K562 (cell line): ENCODE measurements around the gene ACSM2B. TPM values are rescaled to one million over a fixed set of nuclear protein-coding genes. Genes with fewer than 3 reads are reported as not detected.
"Not testable (repeated sequence)": the region's sequence is repeated elsewhere in the genome, so short reads cannot be mapped to it uniquely, and the experiment has no call there.

Source experiments
- ATAC-seq: fragments of 200-7000 bp; cut with Tn5 transposase; 3 replicates; pipeline ENCODE4 v1.9.1; 2020; ENCODE audit warnings: moderate library complexity
- BruUV-seq: library from RNA; stranded (reverse); fragments of 400-500 nt; replicated peaks from 2 replicates; lab custom pipeline; 2021; lab: Mats Ljungman, UMichigan
- CTCF ChIA-PET: fragments of 300-600 bp; formaldehyde crosslinking; extraction: SDS; loops from one replicate; lab custom pipeline; 2021; ENCODE audit warnings: low intra/inter-chr PET ratio; lab: Yijun Ruan, JAX
- POLR2A ChIA-PET: fragments of 300-600, 350-650 bp; sonication (Branson Sonifier 250); formaldehyde crosslinking; extraction: SDS; loops from one replicate; lab custom pipeline; 2021; ENCODE audit warnings: antibody characterized with exemption, inconsistent platforms; lab: Yijun Ruan, JAX
- DNase-seq, 4 experiments: peaks; one replicate each; pipeline versions ENCODE4 v3.0.0 to v3.0.0-alpha.2; 2011 to 2018; ENCODE audit warnings: low spot score in 3 of 4, mixed read lengths in 3 of 4; ENCODE audit errors: extremely low read depth in 1 of 4
- FAIRE-seq: peaks from 2 replicates; lab custom pipeline; 2011; peaks lifted over from hg19 to GRCh38; lab: Jason Lieb, UNC
- H2AFZ ChIP-seq: 2 replicates; pipeline ENCODE4 v1.6.0; 2011; ENCODE audit warnings: low read depth, low read length, control low read depth, inconsistent platforms
- H3K27ac ChIP-seq: fragments of 200-600 bp; 3 replicates; pipeline ENCODE4 v1.8.0; 2011; ENCODE audit warnings: low read depth, mild to moderate bottlenecking, control low read depth, inconsistent platforms, low read length, moderate library complexity, mixed read lengths; ENCODE audit errors: extremely low read depth
- H3K27me3 ChIP-seq, 2 experiments: fragments of 300-600 bp in 1 of 2; 2 replicates in 1 of 2; 3 replicates in 1 of 2; pipeline versions ENCODE4 v1.6.0 to v1.8.0; 2011; ENCODE audit warnings: inconsistent platforms in 2 of 2, low read length in 2 of 2, mild to moderate bottlenecking in 1 of 2, mixed read lengths in 1 of 2, moderate library complexity in 1 of 2; ENCODE audit not compliant: control insufficient read depth in 2 of 2, insufficient read depth in 2 of 2
- H3K36me3 ChIP-seq: fragments of 300-600 bp; 3 replicates; pipeline ENCODE4 v1.8.0; 2011; ENCODE audit warnings: mild to moderate bottlenecking, low read length, inconsistent platforms; ENCODE audit not compliant: control insufficient read depth, insufficient read depth
- H3K4me1 ChIP-seq, 2 experiments: fragments of 200-600 bp in 1 of 2; replicated peaks in 1 of 2; 2 replicates in 1 of 2; 3 replicates in 1 of 2; pipeline versions ENCODE4 v1.5.1 to v1.8.0; 2011; ENCODE audit warnings: inconsistent platforms in 2 of 2, low read length in 2 of 2, mild to moderate bottlenecking in 1 of 2, mixed read lengths in 1 of 2, moderate library complexity in 1 of 2; ENCODE audit not compliant: control insufficient read depth in 2 of 2, insufficient read depth in 2 of 2
- H3K4me2 ChIP-seq: 2 replicates; pipeline ENCODE4 v1.6.1; 2011; ENCODE audit warnings: low read length, control low read depth, inconsistent platforms, mixed read lengths; ENCODE audit not compliant: insufficient read depth
- H3K4me3 ChIP-seq: fragments of 200-600 bp; sonication (generic), shearing (Covaris generic); 2 replicates; pipeline ENCODE4 v1.5.1; 2016; ENCODE audit warnings: control low read depth, inconsistent platforms
- H3K79me2 ChIP-seq: fragments of 200-600 bp; 3 replicates; pipeline ENCODE4 v1.8.0; 2011; ENCODE audit warnings: low read length, inconsistent platforms; ENCODE audit not compliant: control insufficient read depth, insufficient read depth
- H3K9ac ChIP-seq, 2 experiments: 2 replicates each; pipeline versions ENCODE4 v1.6.0 to v1.6.1; 2011; ENCODE audit warnings: low read depth in 2 of 2, low read length in 2 of 2, control low read depth in 1 of 2, inconsistent platforms in 1 of 2, mild to moderate bottlenecking in 1 of 2, mixed read lengths in 1 of 2; ENCODE audit not compliant: insufficient read depth in 1 of 2
- H3K9me1 ChIP-seq: one replicate; pipeline ENCODE4 v1.6.0; 2011; ENCODE audit warnings: inconsistent platforms, mild to moderate bottlenecking, low read length, moderate library complexity; ENCODE audit not compliant: control insufficient read depth, insufficient read depth
- H3K9me3 ChIP-seq: replicated peaks from 2 replicates; pipeline ENCODE4 v1.5.1; 2011; ENCODE audit warnings: low read depth, low read length, inconsistent platforms; ENCODE audit not compliant: control insufficient read depth, insufficient read depth
- H4K20me1 ChIP-seq: replicated peaks from 2 replicates; pipeline ENCODE4 v1.6.1; 2011; ENCODE audit warnings: low read length, inconsistent platforms, mixed read lengths; ENCODE audit not compliant: control insufficient read depth, insufficient read depth
- EHMT2 ChIP-seq: fragments of 450-650 bp; IDR thresholded peaks from 2 replicates; pipeline ENCODE4 v1.6.1; 2018; ENCODE audit warnings: antibody characterized with exemption
- ELF1 ChIP-seq: fragments of 200-800 bp; sonication (Bioruptor generic); IDR thresholded peaks from 2 replicates; pipeline ENCODE4 v1.6.1; 2016; ENCODE audit warnings: missing genetic modification characterization, missing compliant biosample characterization
- HBP1 ChIP-seq: fragments of 450-650 bp; formaldehyde crosslinking; IDR thresholded peaks from 2 replicates; pipeline ENCODE4 v1.4.0; 2022; ENCODE audit warnings: missing genetic modification characterization
- HMBOX1 ChIP-seq: sonication (generic); IDR thresholded peaks from 2 replicates; pipeline ENCODE4 v1.6.1; 2016
- REST ChIP-seq, 2 experiments: fragments of 450-650 bp; formaldehyde crosslinking in 1 of 2; IDR thresholded peaks; 2 replicates each; pipeline versions ENCODE4 v1.4.0 to v1.6.1; 2014 to 2020; ENCODE audit warnings: mild to moderate bottlenecking in 2 of 2, borderline replicate concordance in 1 of 2, low read depth in 1 of 2
- WGBS: fragments of 100-300 bp; shearing (Covaris generic); methylation state at CpG from one replicate; pipeline ENCODE4 v1.1.6; 2016; ENCODE audit warnings: low coverage, mixed read lengths; ENCODE audit not compliant: insufficient coverage; ENCODE audit errors: missing lambda C conversion rate; 5-methylcytosine and 5-hydroxymethylcytosine counted together
- in situ Hi-C: fragments of 300-500 bp; cut with MboI; formaldehyde crosslinking; loops from 4 replicates; pipeline ENCODE4 v1.15.0; 2018; ENCODE audit warnings: inconsistent platforms, mixed read lengths
- intact Hi-C: fragments of 100-400 bp; cut with micrococcal nuclease; formaldehyde crosslinking; loops from 2 replicates; pipeline ENCODE4 v1.14.2; 2022
- polyA plus RNA-seq, 8 experiments: library from polyadenylated mRNA; depleted of rRNA in 4 of 8; stranded (reverse) in 5 of 8; unstranded in 3 of 8; fragments of >200 nt; fragmentation: Nextera tagmentation in 2 of 8; fragmentation: Illumina TruSeq in 1 of 8; extraction: Ambion mirVana in 2 of 8; extraction: Trizol in 1 of 8; gene quantifications; 2 replicates each; pipeline versions ENCODE4 v1.2.1 to v1.2.3, GENCODE V29; 2011 to 2014; ENCODE audit warnings: inconsistent platforms in 1 of 8, missing spikeins in 1 of 8
- total RNA-seq, 7 experiments: library from RNA; depleted of rRNA in 6 of 7; stranded (reverse); fragments of >200 nt in 6 of 7; fragmentation: Illumina TruSeq in 2 of 7; extraction: Trizol in 2 of 7; gene quantifications; 2 replicates each; pipeline versions ENCODE4 v1.2.1 to v1.2.3, GENCODE V29; 2011 to 2021; ENCODE audit warnings: low replicate concordance in 1 of 7

Gene ACSM2B
- total and polyA plus RNA-seq, 9 of the 15 experiments (the other 6 are each of a cell fraction or from before 2014, with no cell fraction given): 0.06 to 0.69 (median 0.55) TPM; not detected in 3

- peak; percentile 97 for TF ChIP-seq REST (IDR thresholded peaks at IDR 0.05; ENCODE audit: borderline replicate concordance)
- peak; percentile 92 for TF ChIP-seq REST (CRISPR knock-in tag; IDR thresholded peaks at IDR 0.05; ENCODE audit: low read depth)
- TF ChIP-seq EHMT2: peak; percentile 95
- TF ChIP-seq ELF1: no peak
- TF ChIP-seq HBP1 (CRISPR knock-in tag): no peak
- peak; percentile 49; the same call in 1 of the 2 replicates for TF ChIP-seq HMBOX1
These were observed 22.8 kb upstream of the ACSM2B start (continued) for GRCh38 chr16:20598832-20599469.

- BruUV-seq, in situ Hi-C loops, intact Hi-C loops, H3K79me2 ChIP-seq, H4K20me1 ChIP-seq, H3K9ac ChIP-seq, FAIRE-seq, H2AFZ ChIP-seq, H3K27me3 ChIP-seq, DNase-seq, H3K27ac ChIP-seq, ATAC-seq, H3K4me2 ChIP-seq, H3K36me3 ChIP-seq, H3K9me1 ChIP-seq, POLR2A ChIA-PET, H3K9me3 ChIP-seq, CTCF ChIA-PET, H3K4me3 ChIP-seq, H3K4me1 ChIP-seq: not testable (repeated sequence)
- WGBS: 0% methylated on average over 2 of the region's 2 CpGs
These were observed 19.5 kb upstream of the ACSM2B start for GRCh38 chr16:20595694-20596093.
